Lower leg skin (tissue), 4 donors: ENCODE data around the gene NCBP1. TPM values are rescaled to one million over a fixed set of nuclear protein-coding genes. Genes with fewer than 3 reads are reported as not detected.
"Not testable (repeated sequence)": the region's sequence is repeated elsewhere in the genome, so short reads cannot be mapped to it uniquely, and the experiment has no call there.

Experiments
- DNase-seq, 2 donors: peaks; one replicate each; pipeline ENCODE4 v3.0.0-alpha.2; 2019; ENCODE audit warnings: low spot score in 2 of 2
- H3K4me3 ChIP-seq: fragments of 200-600 bp; sonication (generic); 2 replicates; pipeline ENCODE4 v1.5.1; 2017; ENCODE audit warnings: mild to moderate bottlenecking, low read depth; ENCODE audit not compliant: poor library complexity, severe bottlenecking
- CTCF ChIP-seq, 3 donors: fragments of 450-650 bp; IDR thresholded peaks; one replicate each; pipeline ENCODE4 v1.5.1; 2016; ENCODE audit warnings: antibody characterized with exemption in 3 of 3, mild to moderate bottlenecking in 3 of 3, moderate library complexity in 2 of 3
- POLR2A ChIP-seq, 2 donors: fragments of 450-650 bp; IDR thresholded peaks; one replicate each; pipeline ENCODE4 v1.6.1; 2016 to 2017; ENCODE audit warnings: antibody characterized with exemption in 2 of 2, mild to moderate bottlenecking in 1 of 2, moderate library complexity in 1 of 2
- WGBS, 2 donors: methylation state at CpG; one replicate each; pipeline ENCODE4 v1.1.5; 2018; 5-methylcytosine and 5-hydroxymethylcytosine counted together
- intact Hi-C: fragments of 100-400 bp; cut with DNase I; formaldehyde crosslinking; loops from one replicate; pipeline ENCODE4 v1.15.0; 2023; ENCODE audit warnings: low total_unique reads
- total RNA-seq, 4 donors: library from RNA; depleted of rRNA; stranded (reverse); fragments of >200 nt; gene quantifications; one replicate each; pipeline ENCODE4 v1.1.0, GENCODE V29; 2016

NCBP1 gene
- total RNA-seq = 10 to 100 TPM in 3 of 4 donors, 1 to 10 TPM in 1; 9.7 to 17.2 (median 11.5) TPM

GRCh38 chr9:97632985-97633858, at the start of gene NCBP1, which contains the start of gene TSTD2:
Gene NCBP1, plus strand, starts transcription at chr9:97633821. Its CDS starts 61 bp downstream, at chr9:97633882.
Gene TSTD2, minus strand, starts transcription at chr9:97633368. Its CDS starts 5,806 bp downstream, at chr9:97627562.
- WGBS, 2 donors = 0% methylated on average over 45 to 51 of the region's 83 CpGs
- peak in 1 of 2 donors; percentile 29 for TF ChIP-seq POLR2A (IDR thresholded peaks at IDR 0.05)
- no peak for TF ChIP-seq CTCF (IDR thresholded peaks at IDR 0.05)
- intact Hi-C loops = no loop called here
- peak within 1 kb of the TSS; percentile 93 for H3K4me3 ChIP-seq
- DNase-seq = peak; percentile 96 to 99

GRCh38 chr9:97584778-97585177, 48.8 kb upstream of the NCBP1 start:
- WGBS, 2 donors = no CpG with 5 or more reads among the region's 2 CpGs
- intact Hi-C loops, DNase-seq, H3K4me3 ChIP-seq: not testable (repeated sequence)

- intact Hi-C loops, H3K4me3 ChIP-seq, DNase-seq: not testable (repeated sequence)
- WGBS, 2 donors = 93 to 94% methylated on average over 6 to 7 of the region's 7 CpGs
These were observed 46.7 kb upstream of the NCBP1 start for GRCh38 chr9:97586909-97587308.

GRCh38 chr9:97591535-97591934, 42.1 kb upstream of the NCBP1 start:
- TF ChIP-seq POLR2A (IDR thresholded peaks at IDR 0.05) (no peak), CTCF (IDR thresholded peaks at IDR 0.05) (no peak)
- intact Hi-C loops = no loop called here
- H3K4me3 ChIP-seq = no peak overlapping the region
- 82 to 84% methylated on average over 6 of the region's 6 CpGs for WGBS, 2 donors
- DNase-seq = no peak

GRCh38 chr9:97592126-97592525, 41.5 kb upstream of the NCBP1 start:
- 81 to 83% methylated on average over 1 of the region's 1 CpG for WGBS, 2 donors
- TF ChIP-seq POLR2A (IDR thresholded peaks at IDR 0.05) (no peak), CTCF (IDR thresholded peaks at IDR 0.05) (no peak)
- H3K4me3 ChIP-seq = no peak overlapping the region
- intact Hi-C loops = no loop called here
- DNase-seq = no peak

- 84 to 90% methylated on average over 4 of the region's 4 CpGs for WGBS, 2 donors
- H3K4me3 ChIP-seq = no peak overlapping the region
- intact Hi-C loops = no loop called here
- no peak for DNase-seq
- TF ChIP-seq POLR2A (IDR thresholded peaks at IDR 0.05) (no peak), CTCF (IDR thresholded peaks at IDR 0.05) (no peak)
These were observed 39.7 kb upstream of the NCBP1 start for GRCh38 chr9:97593960-97594359.
